DOHH2 (cell line): ENCODE data around the gene USP16.

ENCODE experiments used
- H3F3A ChIP-seq: fragments of 200-600 bp; sonication (generic), shearing (Covaris generic); 2 replicates; pipeline ENCODE4 v1.6.0; 2016; ENCODE audit warnings: antibody characterized with exemption, mild to moderate bottlenecking; ENCODE audit not compliant: control insufficient read depth, insufficient read depth
- H3K27ac ChIP-seq: fragments of 200-600 bp; sonication (generic); 2 replicates; pipeline ENCODE4 v1.5.1; 2014; ENCODE audit warnings: low read depth, mild to moderate bottlenecking, low read length, moderate library complexity
- H3K27me3 ChIP-seq: fragments of 200-600 bp; sonication (generic); 2 replicates; pipeline ENCODE4 v1.6.1; 2014; ENCODE audit warnings: mild to moderate bottlenecking, low read length, mixed read lengths; ENCODE audit not compliant: control insufficient read depth
- H3K36me3 ChIP-seq: fragments of 200-600 bp; sonication (generic); 2 replicates; pipeline ENCODE4 v1.6.1; 2014; ENCODE audit warnings: mild to moderate bottlenecking, low read length, moderate library complexity, mixed read lengths; ENCODE audit not compliant: control insufficient read depth
- H3K4me1 ChIP-seq: fragments of 200-600 bp; sonication (generic); 2 replicates; pipeline ENCODE4 v1.6.1; 2014; ENCODE audit warnings: mild to moderate bottlenecking, low read length, mixed read lengths; ENCODE audit not compliant: control insufficient read depth
- H3K4me2 ChIP-seq: fragments of 200-600 bp; sonication (generic); 2 replicates; pipeline ENCODE4 v1.6.0; 2014; ENCODE audit warnings: mild to moderate bottlenecking, low read length, moderate library complexity
- H3K4me3 ChIP-seq: fragments of 200-600 bp; sonication (generic); 2 replicates; pipeline ENCODE4 v1.5.1; 2014; ENCODE audit warnings: mild to moderate bottlenecking, low read length, mixed read lengths
- H3K79me2 ChIP-seq: fragments of 200-600 bp; sonication (generic); 2 replicates; pipeline ENCODE4 v1.6.1; 2014; ENCODE audit warnings: mild to moderate bottlenecking, low read length, mixed read lengths; ENCODE audit not compliant: control insufficient read depth
- H3K9me2 ChIP-seq: fragments of 200-600 bp; sonication (generic); replicated peaks from 2 replicates; pipeline ENCODE4 v1.6.1; 2014; ENCODE audit warnings: mild to moderate bottlenecking, low read length, mixed read lengths; ENCODE audit not compliant: control insufficient read depth
- H3K9me3 ChIP-seq: fragments of 200-600 bp; sonication (generic); 2 replicates; pipeline ENCODE4 v1.6.1; 2014; ENCODE audit warnings: antibody characterized with exemption, low read length, mixed read lengths; ENCODE audit not compliant: control insufficient read depth, insufficient read depth
- H4K20me1 ChIP-seq: fragments of 200-600 bp; sonication (generic); 2 replicates; pipeline ENCODE4 v1.6.0; 2014; ENCODE audit warnings: low read depth, mild to moderate bottlenecking, antibody characterized with exemption, low read length, moderate library complexity; ENCODE audit not compliant: control insufficient read depth, insufficient read depth
- EZH2phosphoT487 ChIP-seq: fragments of 200-600 bp; sonication (generic); IDR thresholded peaks from 2 replicates; pipeline ENCODE4 v1.6.1; 2017; ENCODE audit warnings: borderline replicate concordance, mild to moderate bottlenecking, antibody characterized with exemption, low read length, moderate library complexity, mixed read lengths
- TF ChIP-seq, protein P1 (sequence below): fragments of 200-600 bp; sonication (generic); IDR thresholded peaks from one replicate; pipeline ENCODE4 v1.5.1; 2014; ENCODE audit warnings: antibody characterized with exemption, mild to moderate bottlenecking, low read depth, low read length; ENCODE audit not compliant: poor library complexity, severe bottlenecking

The USP16 gene

DNA sequence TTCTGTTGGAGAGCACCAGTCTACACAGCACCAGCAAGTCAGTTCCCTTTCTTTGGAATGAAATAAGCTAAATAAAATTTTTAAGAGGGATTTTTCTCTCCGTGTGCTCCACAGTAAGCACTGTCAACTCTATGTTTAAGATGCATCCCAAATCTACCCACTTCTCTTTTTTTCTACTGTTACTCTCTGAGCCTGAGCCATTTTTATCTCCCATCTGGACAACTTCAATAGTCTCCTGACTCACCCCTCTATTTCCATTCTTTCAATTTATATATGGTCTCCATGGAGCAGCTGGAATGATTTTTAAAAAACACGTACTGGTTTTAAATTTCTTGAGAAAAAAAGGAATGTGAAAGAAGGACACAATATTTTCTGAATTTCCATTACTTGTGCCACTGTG, 73.7 kb downstream of the USP16 start:
- TF ChIP-seq, protein P1, sequence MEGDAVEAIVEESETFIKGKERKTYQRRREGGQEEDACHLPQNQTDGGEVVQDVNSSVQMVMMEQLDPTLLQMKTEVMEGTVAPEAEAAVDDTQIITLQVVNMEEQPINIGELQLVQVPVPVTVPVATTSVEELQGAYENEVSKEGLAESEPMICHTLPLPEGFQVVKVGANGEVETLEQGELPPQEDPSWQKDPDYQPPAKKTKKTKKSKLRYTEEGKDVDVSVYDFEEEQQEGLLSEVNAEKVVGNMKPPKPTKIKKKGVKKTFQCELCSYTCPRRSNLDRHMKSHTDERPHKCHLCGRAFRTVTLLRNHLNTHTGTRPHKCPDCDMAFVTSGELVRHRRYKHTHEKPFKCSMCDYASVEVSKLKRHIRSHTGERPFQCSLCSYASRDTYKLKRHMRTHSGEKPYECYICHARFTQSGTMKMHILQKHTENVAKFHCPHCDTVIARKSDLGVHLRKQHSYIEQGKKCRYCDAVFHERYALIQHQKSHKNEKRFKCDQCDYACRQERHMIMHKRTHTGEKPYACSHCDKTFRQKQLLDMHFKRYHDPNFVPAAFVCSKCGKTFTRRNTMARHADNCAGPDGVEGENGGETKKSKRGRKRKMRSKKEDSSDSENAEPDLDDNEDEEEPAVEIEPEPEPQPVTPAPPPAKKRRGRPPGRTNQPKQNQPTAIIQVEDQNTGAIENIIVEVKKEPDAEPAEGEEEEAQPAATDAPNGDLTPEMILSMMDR, result no peak
- TF ChIP-seq EZH2phosphoT487, result no peak
- H3K9me2 ChIP-seq, result no peaks in the 10 kb centered on the region
- no peaks in the 10 kb centered on the region for H3K79me2 ChIP-seq

DNA sequence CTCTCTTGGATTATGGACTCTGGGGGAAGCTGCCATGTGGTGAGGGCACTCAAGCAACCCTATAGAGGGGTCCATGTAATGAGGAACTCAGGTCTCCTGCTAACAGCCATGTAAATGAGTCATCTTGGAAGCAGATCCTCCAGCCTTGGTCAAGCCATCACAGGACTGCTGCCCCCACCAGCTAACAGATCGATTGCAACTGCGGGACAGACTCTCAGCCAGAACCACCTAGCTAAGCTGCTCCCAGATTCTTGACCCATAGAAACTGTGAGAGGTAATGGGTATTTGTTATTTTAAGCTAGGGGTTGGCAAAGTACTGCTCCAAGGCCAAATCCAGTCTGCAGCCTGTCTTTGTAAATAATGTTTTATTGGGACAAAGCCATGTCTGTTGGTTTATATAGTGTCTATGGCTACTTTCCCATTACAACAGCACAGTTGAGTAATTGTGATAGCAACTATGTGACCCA, 78.4 kb downstream of the USP16 start:
- H3F3A ChIP-seq, result no peaks in the 10 kb centered on the region
- TF ChIP-seq, protein P1, result no peak
- TF ChIP-seq EZH2phosphoT487, result no peak

More for the DNA sequence above, 73.7 kb downstream of the USP16 start:
- H3F3A ChIP-seq, result no peaks in the 10 kb centered on the region
- no peaks in the 10 kb centered on the region for H3K36me3 ChIP-seq
- no peak overlapping the region for H3K4me2 ChIP-seq
- no peaks in the 10 kb centered on the region for H3K27me3 ChIP-seq
- no peak overlapping the region for H3K27ac ChIP-seq
- H3K4me1 ChIP-seq, result peaks cover 20% of the 10 kb centered on the region
- no peaks in the 10 kb centered on the region for H4K20me1 ChIP-seq
- H3K9me3 ChIP-seq, result no peaks in the 10 kb centered on the region
- no peak overlapping the region for H3K4me3 ChIP-seq

More for the DNA sequence above, 78.4 kb downstream of the USP16 start:
- H3K79me2 ChIP-seq, result no peaks in the 10 kb centered on the region
- H3K4me1 ChIP-seq, result peaks cover 20% of the 10 kb centered on the region
- no peaks in the 10 kb centered on the region for H3K9me2 ChIP-seq
- no peak overlapping the region for H3K4me3 ChIP-seq
- no peaks in the 10 kb centered on the region for H3K36me3 ChIP-seq
- H3K4me2 ChIP-seq, result no peak overlapping the region
- H3K27me3 ChIP-seq, result no peaks in the 10 kb centered on the region
- no peaks in the 10 kb centered on the region for H3K9me3 ChIP-seq
- no peaks in the 10 kb centered on the region for H4K20me1 ChIP-seq
- H3K27ac ChIP-seq, result no peak overlapping the region
